Measurements from ENCODE around the gene SLC38A9. TPM values are rescaled to one million over a fixed set of nuclear protein-coding genes. Genes with fewer than 3 reads are reported as not detected.

The SLC38A9 gene
- total RNA-seq, 4 donors from 2014 or later = 8.5 to 21.3 (median 16.7) TPM

DNA sequence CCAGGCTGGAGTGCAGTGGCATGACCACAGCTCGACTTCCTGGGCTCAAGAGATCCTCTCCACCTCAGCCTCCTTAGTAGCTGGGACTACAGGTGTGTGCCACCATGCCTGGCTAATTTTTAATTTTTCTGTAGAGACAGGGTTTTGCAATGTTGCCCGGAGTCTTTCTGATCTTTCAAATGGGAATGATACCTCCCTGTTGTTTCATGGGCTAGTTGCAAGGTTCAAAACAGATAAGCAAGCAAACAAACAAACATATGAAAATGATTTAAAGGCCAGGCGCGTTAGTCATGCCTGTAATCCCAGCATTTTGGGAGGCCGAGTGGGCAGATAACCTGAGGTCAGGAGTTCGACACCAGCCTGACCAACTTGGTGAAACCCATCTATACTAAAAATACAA lies 132.1 kb downstream of the SLC38A9 start:
- DNase-seq (ENCODE audit: low spot score in 2 of 2) = no peak
- intact Hi-C loops (cut with DNase I; ENCODE audit: low total_unique reads) = no loop called here
- 92 to 94% methylated on average over 6 of the region's 6 CpGs for WGBS, 2 donors
- TF ChIP-seq POLR2A (IDR thresholded peaks at IDR 0.05) = no peak
- TF ChIP-seq, protein P1, sequence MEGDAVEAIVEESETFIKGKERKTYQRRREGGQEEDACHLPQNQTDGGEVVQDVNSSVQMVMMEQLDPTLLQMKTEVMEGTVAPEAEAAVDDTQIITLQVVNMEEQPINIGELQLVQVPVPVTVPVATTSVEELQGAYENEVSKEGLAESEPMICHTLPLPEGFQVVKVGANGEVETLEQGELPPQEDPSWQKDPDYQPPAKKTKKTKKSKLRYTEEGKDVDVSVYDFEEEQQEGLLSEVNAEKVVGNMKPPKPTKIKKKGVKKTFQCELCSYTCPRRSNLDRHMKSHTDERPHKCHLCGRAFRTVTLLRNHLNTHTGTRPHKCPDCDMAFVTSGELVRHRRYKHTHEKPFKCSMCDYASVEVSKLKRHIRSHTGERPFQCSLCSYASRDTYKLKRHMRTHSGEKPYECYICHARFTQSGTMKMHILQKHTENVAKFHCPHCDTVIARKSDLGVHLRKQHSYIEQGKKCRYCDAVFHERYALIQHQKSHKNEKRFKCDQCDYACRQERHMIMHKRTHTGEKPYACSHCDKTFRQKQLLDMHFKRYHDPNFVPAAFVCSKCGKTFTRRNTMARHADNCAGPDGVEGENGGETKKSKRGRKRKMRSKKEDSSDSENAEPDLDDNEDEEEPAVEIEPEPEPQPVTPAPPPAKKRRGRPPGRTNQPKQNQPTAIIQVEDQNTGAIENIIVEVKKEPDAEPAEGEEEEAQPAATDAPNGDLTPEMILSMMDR (IDR thresholded peaks at IDR 0.05) = no peak
- no peak overlapping the region for H3K4me3 ChIP-seq (ENCODE audit: low read depth, poor library complexity, severe bottlenecking)

DNA sequence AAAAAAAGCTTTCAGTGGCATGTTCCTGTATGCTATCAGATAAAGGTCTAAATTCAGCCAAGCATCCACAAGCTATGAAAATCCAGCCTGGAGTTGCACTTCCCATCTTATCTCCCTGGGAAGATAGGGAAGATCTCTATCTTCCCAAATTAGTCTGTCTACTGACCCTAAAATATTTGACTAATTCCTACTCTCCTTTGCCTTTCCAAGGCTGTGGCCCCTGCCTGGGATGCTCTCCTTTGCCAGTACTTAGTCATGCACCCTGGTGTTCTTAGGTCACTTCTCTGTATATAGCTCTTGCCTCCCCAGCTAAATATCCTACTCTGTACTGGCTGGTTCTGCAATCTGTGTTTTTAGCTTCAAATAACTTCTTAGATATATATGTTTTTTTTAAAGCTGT lies 133.4 kb downstream of the SLC38A9 start:
- H3K4me3 ChIP-seq (ENCODE audit: low read depth, poor library complexity, severe bottlenecking) = no peak overlapping the region
- TF ChIP-seq, protein P1 (IDR thresholded peaks at IDR 0.05) = no peak
- TF ChIP-seq POLR2A (IDR thresholded peaks at IDR 0.05) = no peak
- intact Hi-C loops (cut with DNase I; ENCODE audit: low total_unique reads) = no loop called here
- no peak for DNase-seq (ENCODE audit: low spot score in 2 of 2)

DNA sequence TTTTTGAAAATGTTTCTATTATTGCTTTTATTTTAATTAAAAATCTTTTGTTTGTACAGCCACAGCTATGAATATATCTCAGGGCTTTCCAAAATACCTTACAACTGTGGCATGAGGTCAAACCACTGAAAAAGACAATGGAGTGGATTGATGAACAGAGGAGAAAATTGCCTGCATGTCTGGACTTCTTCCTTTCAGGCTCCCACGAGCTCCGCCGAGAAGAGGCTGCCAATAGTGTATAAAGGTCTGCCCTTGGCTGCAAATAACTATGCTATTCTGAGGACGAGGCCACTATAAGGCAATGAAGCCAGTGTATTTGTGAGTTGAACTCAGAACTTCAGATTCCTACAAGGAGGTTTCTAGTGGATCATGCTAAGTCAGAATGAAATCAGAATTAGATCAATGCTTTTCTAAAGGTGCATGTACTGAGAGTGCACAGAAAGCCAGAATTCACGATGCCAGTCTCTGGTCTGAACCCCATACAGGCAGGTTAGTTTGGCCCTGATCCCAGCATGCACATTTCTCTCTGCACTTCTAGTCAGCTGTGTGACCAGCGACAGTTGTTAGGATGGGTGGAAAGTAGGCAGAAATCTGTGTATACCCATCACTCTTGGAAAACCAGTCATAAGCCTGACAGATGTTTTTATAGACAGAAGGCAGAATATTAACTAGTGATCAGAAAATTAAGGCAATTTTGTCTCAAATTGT lies 134.6 kb downstream of the SLC38A9 start:
- TF ChIP-seq, protein P1 (IDR thresholded peaks at IDR 0.05) = no peak
- TF ChIP-seq POLR2A (IDR thresholded peaks at IDR 0.05) = no peak
- WGBS, 2 donors = 19 to 24% methylated on average over 6 of the region's 6 CpGs
- no peak for DNase-seq (ENCODE audit: low spot score in 2 of 2)
- H3K4me3 ChIP-seq (ENCODE audit: low read depth, poor library complexity, severe bottlenecking) = no peak overlapping the region
- intact Hi-C loops (cut with DNase I; ENCODE audit: low total_unique reads) = no loop called here

DNA sequence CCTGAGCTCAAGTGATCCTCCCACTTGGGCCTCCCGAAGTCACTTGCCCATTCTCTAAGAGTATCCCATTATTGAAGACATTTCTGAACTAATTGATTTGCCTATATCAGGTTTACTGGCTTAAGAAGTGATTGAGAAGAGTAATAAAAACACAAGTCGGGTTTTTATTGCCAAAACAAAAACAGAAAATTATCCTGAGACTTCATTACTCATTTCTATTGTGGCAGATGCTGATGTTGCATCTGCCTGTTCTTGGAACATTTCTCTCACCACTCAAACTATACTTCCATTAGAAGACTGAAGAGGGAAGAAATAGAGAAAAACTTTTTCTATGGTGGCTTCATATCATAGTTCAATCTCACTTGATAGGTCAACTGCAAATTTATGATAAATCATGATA lies 135.5 kb downstream of the SLC38A9 start:
- intact Hi-C loops (cut with DNase I; ENCODE audit: low total_unique reads) = no loop called here
- H3K4me3 ChIP-seq (ENCODE audit: low read depth, poor library complexity, severe bottlenecking) = no peak overlapping the region
- WGBS, 2 donors = 48 to 51% methylated on average over 2 of the region's 2 CpGs
- TF ChIP-seq, protein P1 (IDR thresholded peaks at IDR 0.05) = no peak
- no peak for TF ChIP-seq POLR2A (IDR thresholded peaks at IDR 0.05)
- DNase-seq (ENCODE audit: low spot score in 2 of 2) = no peak

Other genes starting within 250 kb of the SLC38A9 start
- gene PLPP1, start 177.4 kb downstream of the SLC38A9 start, total RNA-seq = 100 to 1,000 TPM in 1 of 4 donors, 10 to 100 TPM in 3; 73.1 to 116 (median 89.6) TPM
- gene DDX4, start 25.7 kb upstream of the SLC38A9 start, total RNA-seq = not detected
- gene IL31RA, start 139.0 kb upstream of the SLC38A9 start, total RNA-seq = 1 to 10 TPM in 2 of 4 donors, under 1 TPM in 2; 0.30 to 3.1 (median 1.3) TPM

Measured in lower leg skin (tissue), 4 donors.